PC-3 (cell line): ENCODE data around the gene RCE1. TPM values are rescaled to one million over a fixed set of nuclear protein-coding genes. Genes with fewer than 3 reads are reported as not detected.

Source experiments
- total RNA-seq: library from RNA; depleted of rRNA; stranded (reverse); fragments of >200 nt; gene quantifications from 2 replicates; pipeline ENCODE4 v1.2.3, GENCODE V29; 2014; rRNA removed

Gene RCE1
- total RNA-seq, 1 experiment from 2014 or later, result 70.4 TPM

Other genes starting within 250 kb of the RCE1 start
- 79.3 and 119 TPM in 2 replicates for gene RBM14, start 226.8 kb upstream of the RCE1 start, total RNA-seq
- 152 and 164 TPM in 2 replicates for gene RBM4, start 204.7 kb upstream of the RCE1 start, total RNA-seq
- gene RBM4B, start 165.6 kb upstream of the RCE1 start, total RNA-seq, result 31.4 and 40.2 TPM in 2 replicates
- 74.9 and 154 TPM in 2 replicates for gene SPTBN2, start 114.2 kb upstream of the RCE1 start, total RNA-seq
- gene LRFN4, start 13.6 kb downstream of the RCE1 start, total RNA-seq, result 64.4 and 79.8 TPM in 2 replicates
- 24.5 and 39.7 TPM in 2 replicates for gene PC, start 114.9 kb downstream of the RCE1 start, total RNA-seq
- gene C11orf86, start 131.9 kb downstream of the RCE1 start, total RNA-seq, result not detected in 2 replicates
- 4.8 and 5.1 TPM in 2 replicates for gene SYT12, start 179.7 kb downstream of the RCE1 start, total RNA-seq
- gene RHOD, start 213.4 kb downstream of the RCE1 start, total RNA-seq, result 99.9 and 121 TPM in 2 replicates